ENCODE results near the gene CD101.

Gene CD101

DNA sequence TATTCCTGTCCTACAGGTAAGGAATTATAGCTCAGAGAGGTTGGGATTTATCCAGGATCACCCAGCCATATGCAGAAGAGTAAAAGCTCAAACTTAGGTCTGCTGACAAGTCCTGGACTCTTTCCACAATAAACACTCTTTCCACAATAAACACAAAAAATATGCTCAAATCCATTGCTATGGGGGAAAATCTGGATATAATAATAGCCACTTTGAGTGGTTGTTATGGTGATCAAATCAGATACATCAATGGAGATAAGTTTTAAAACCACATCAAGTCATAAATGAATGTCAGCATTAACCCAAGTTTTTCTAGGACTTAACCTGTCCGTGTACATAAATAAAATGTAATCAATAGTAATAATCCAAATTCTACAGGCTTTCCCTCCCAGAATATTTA, 36.2 kb downstream of the CD101 start:
- TF ChIP-seq, protein P1, sequence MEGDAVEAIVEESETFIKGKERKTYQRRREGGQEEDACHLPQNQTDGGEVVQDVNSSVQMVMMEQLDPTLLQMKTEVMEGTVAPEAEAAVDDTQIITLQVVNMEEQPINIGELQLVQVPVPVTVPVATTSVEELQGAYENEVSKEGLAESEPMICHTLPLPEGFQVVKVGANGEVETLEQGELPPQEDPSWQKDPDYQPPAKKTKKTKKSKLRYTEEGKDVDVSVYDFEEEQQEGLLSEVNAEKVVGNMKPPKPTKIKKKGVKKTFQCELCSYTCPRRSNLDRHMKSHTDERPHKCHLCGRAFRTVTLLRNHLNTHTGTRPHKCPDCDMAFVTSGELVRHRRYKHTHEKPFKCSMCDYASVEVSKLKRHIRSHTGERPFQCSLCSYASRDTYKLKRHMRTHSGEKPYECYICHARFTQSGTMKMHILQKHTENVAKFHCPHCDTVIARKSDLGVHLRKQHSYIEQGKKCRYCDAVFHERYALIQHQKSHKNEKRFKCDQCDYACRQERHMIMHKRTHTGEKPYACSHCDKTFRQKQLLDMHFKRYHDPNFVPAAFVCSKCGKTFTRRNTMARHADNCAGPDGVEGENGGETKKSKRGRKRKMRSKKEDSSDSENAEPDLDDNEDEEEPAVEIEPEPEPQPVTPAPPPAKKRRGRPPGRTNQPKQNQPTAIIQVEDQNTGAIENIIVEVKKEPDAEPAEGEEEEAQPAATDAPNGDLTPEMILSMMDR (conservative IDR thresholded peaks at IDR 0.05; ENCODE audit: control insufficient read depth, insufficient read depth, low read depth, low read length), result no peak
- no peak for DNase-seq (ENCODE audit: low read depth)
- no peak overlapping the region for H3K4me3 ChIP-seq (ENCODE audit: control insufficient read depth, low read depth, low read length)

DNA sequence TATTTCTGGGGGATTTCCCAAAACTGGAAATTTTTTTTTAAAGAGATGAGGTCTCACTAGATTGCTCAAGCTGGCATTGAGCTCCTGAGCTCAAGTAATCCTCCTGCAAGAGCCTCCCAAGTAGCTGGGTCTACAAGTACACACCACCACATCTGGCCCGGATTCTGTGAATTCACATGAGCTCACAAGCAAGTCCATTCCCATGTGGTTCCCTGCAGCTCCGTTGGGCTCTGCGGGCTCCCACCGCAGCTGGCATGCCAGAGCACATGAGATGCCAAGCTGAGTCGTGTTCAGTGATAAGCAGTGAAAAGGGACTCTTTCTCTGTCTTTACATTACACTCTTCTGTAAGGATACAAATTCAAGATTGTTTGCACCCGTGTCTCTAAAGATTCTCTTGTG, 36.7 kb downstream of the CD101 start:
- DNase-seq (ENCODE audit: low read depth), result no peak
- TF ChIP-seq, protein P1 (conservative IDR thresholded peaks at IDR 0.05; ENCODE audit: control insufficient read depth, insufficient read depth, low read depth, low read length), result no peak
- H3K4me3 ChIP-seq (ENCODE audit: control insufficient read depth, low read depth, low read length), result no peak overlapping the region

DNA sequence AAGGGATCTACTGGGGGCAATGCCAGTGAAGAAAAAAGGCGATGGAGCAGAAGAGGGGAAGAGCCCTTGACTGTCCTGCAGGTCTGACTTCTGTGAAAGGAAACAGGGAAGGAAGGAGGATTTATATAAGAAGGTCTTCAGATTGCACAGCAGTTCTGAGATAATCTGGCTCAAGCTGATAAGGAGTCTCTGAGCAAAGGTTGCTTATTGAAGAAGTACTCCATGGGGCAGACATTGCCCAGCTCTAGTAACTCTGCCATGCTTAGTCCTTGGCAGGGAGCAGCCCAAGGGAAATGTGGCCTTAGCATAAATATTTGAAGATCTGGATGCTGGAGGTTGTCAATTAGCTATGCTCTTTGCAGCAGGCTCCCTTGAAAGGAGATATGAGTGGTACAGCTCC, 42.7 kb downstream of the CD101 start:
- TF ChIP-seq, protein P1 (conservative IDR thresholded peaks at IDR 0.05; ENCODE audit: control insufficient read depth, insufficient read depth, low read depth, low read length), result no peak
- H3K4me3 ChIP-seq (ENCODE audit: control insufficient read depth, low read depth, low read length), result no peak overlapping the region
- no peak for DNase-seq (ENCODE audit: low read depth)

DNA sequence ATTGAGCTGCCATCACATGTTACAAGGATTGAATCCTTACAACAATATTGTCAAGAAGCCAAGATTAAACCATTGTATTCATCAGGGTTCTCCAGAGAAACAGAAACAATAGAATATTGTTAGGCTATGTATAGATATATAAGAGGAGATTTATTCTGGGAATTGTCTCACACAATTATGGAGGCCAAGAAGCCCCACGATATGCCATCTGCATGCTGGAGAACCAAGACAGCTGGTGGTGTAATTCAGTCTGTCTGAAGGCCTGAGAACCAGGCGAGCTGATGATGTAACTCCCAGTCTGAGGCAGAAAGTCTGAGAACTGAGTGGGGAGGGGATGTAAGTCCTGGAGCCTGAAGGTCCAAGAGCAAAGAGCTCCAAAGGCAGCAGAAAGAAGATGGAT, 44.1 kb downstream of the CD101 start:
- TF ChIP-seq, protein P1 (conservative IDR thresholded peaks at IDR 0.05; ENCODE audit: control insufficient read depth, insufficient read depth, low read depth, low read length), result no peak
- no peak overlapping the region for H3K4me3 ChIP-seq (ENCODE audit: control insufficient read depth, low read depth, low read length)
- DNase-seq (ENCODE audit: low read depth), result no peak

DNA sequence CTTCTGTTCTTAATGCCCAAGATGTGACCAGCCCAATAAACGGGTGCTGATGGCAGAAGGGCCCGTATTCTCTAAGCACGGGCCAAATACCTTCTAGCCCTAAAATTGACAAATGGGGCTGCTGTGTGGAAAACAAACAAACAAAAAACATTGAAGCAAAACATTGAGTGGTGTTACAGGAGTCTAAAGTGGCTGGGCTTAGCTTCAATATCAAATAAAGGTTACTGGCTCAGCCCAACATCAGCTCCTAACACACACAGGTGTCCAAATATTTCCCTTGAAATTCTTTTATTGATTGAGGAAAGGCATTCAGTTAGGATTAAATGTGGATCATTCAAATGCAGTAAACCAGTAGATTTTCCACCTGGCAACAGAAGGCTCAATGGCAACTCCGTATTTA, 45.2 kb downstream of the CD101 start:
- DNase-seq (ENCODE audit: low read depth), result no peak
- TF ChIP-seq, protein P1 (conservative IDR thresholded peaks at IDR 0.05; ENCODE audit: control insufficient read depth, insufficient read depth, low read depth, low read length), result no peak
- H3K4me3 ChIP-seq (ENCODE audit: control insufficient read depth, low read depth, low read length), result no peak overlapping the region

GRCh38 chr1:117047271-117047670, 45.7 kb downstream of the CD101 start:
- TF ChIP-seq, protein P1 (conservative IDR thresholded peaks at IDR 0.05; ENCODE audit: control insufficient read depth, insufficient read depth, low read depth, low read length), result no peak
- no peak for DNase-seq (ENCODE audit: low read depth)
- H3K4me3 ChIP-seq (ENCODE audit: control insufficient read depth, low read depth, low read length), result no peak overlapping the region

GRCh38 chr1:117049857-117050256, 48.3 kb downstream of the CD101 start:
- no peak for DNase-seq (ENCODE audit: low read depth)
- TF ChIP-seq, protein P1 (conservative IDR thresholded peaks at IDR 0.05; ENCODE audit: control insufficient read depth, insufficient read depth, low read depth, low read length), result no peak
- H3K4me3 ChIP-seq (ENCODE audit: control insufficient read depth, low read depth, low read length), result no peak overlapping the region

All from fibroblast of mammary gland (primary cell).